Right atrium auricular region (tissue), 2 donors: ENCODE results near the gene CYTH2. TPM values are rescaled to one million over a fixed set of nuclear protein-coding genes. Genes with fewer than 3 reads are reported as not detected.

ENCODE experiments used
- DNase-seq: peaks from one replicate; pipeline ENCODE4 v3.0.0-alpha.2; 2019; ENCODE audit warnings: low spot score
- H3K27ac ChIP-seq, 2 donors: fragments of 200-600 bp; sonication (generic); 1 replicate in 1 of 2; 2 replicates in 1 of 2; pipeline ENCODE4 v1.5.1; 2016 to 2019
- H3K27me3 ChIP-seq, 2 donors: fragments of 200-600 bp; sonication (generic); one replicate each; pipeline versions ENCODE4 v1.5.1 to v1.6.0; 2017 to 2019
- H3K36me3 ChIP-seq: fragments of 200-600 bp; sonication (generic); one replicate; pipeline ENCODE4 v1.5.1; 2016
- H3K4me1 ChIP-seq, 2 donors: fragments of 200-600 bp; sonication (generic); one replicate each; pipeline versions ENCODE4 v1.5.1 to v1.6.0; 2017 to 2019
- H3K4me3 ChIP-seq, 2 donors: fragments of 200-600 bp; sonication (generic); 1 replicate in 1 of 2; 2 replicates in 1 of 2; pipeline ENCODE4 v1.5.1; 2017 to 2019; ENCODE audit warnings: mild to moderate bottlenecking in 1 of 2, moderate library complexity in 1 of 2
- H3K9me3 ChIP-seq, 2 donors: fragments of 200-600 bp; sonication (generic); one replicate each; pipeline ENCODE4 v1.5.1; 2019
- CTCF ChIP-seq, 2 donors: fragments of 200-600 bp; sonication (generic); IDR thresholded peaks; one replicate each; pipeline ENCODE4 v1.5.1; 2019; ENCODE audit warnings: antibody characterized with exemption in 2 of 2
- total RNA-seq, 2 donors: library from RNA; depleted of rRNA; stranded (reverse); fragments of >200 nt; gene quantifications; one replicate each; pipeline ENCODE4 v1.1.0, GENCODE V29; 2016

CYTH2 gene
- total RNA-seq, 2 donors from 2014 or later: 13.3 to 22.5 TPM

GRCh38 chr19:48444129-48444935 is 24.8 kb upstream of the CYTH2 start:
- Histone ChIP-seq H3K4me1 (peaks cover 0 to 27% of the 10 kb centered on the region in 2 donors), H3K27me3 (peaks cover 0 to 4% of the 10 kb centered on the region in 2 donors), H3K36me3 (peaks cover 18% of the 10 kb centered on the region), H3K9me3 (no peaks in the 10 kb centered on the region), H3K27ac (peak overlapping the region; percentile 87 to 90), H3K4me3 (peak overlapping the region; percentile 95 to 97)
- TF ChIP-seq CTCF (IDR thresholded peaks at IDR 0.05): no peak
- DNase-seq: no peak

GRCh38 chr19:48444936-48445200 is 24.3 kb upstream of the CYTH2 start:
- Histone ChIP-seq H3K4me3 (peak overlapping the region; percentile 95 to 97), H3K27me3 (peaks cover 0 to 4% of the 10 kb centered on the region in 2 donors), H3K9me3 (no peaks in the 10 kb centered on the region), H3K27ac (peak overlapping the region; percentile 87 to 90), H3K36me3 (peaks cover 23% of the 10 kb centered on the region), H3K4me1 (peaks cover 0 to 27% of the 10 kb centered on the region in 2 donors)
- DNase-seq: no peak
- TF ChIP-seq CTCF (IDR thresholded peaks at IDR 0.05): no peak

- H3K4me3 ChIP-seq: peak overlapping the region; percentile 95 to 97
- TF ChIP-seq CTCF (IDR thresholded peaks at IDR 0.05): peak; percentile 26 to 57
- H3K27ac ChIP-seq: peak overlapping the region; percentile 87 to 90
- peaks cover 26% of the 10 kb centered on the region for H3K36me3 ChIP-seq
- no peaks in the 10 kb centered on the region for H3K9me3 ChIP-seq
- peak; percentile 71 for DNase-seq
- H3K4me1 ChIP-seq: peaks cover 0 to 27% of the 10 kb centered on the region in 2 donors
- H3K27me3 ChIP-seq: peaks cover 0 to 4% of the 10 kb centered on the region in 2 donors
Observed at GRCh38 chr19:48445256-48445605, 23.9 kb upstream of the CYTH2 start.

- Histone ChIP-seq H3K9me3 (no peaks in the 10 kb centered on the region), H3K4me1 (peaks cover 0 to 27% of the 10 kb centered on the region in 2 donors), H3K4me3 (peak within 1 kb of the TSS; percentile 95 to 97), H3K36me3 (peaks cover 32% of the 10 kb centered on the region), H3K27me3 (peaks cover 0 to 4% of the 10 kb centered on the region in 2 donors), H3K27ac (peak within 1 kb of the TSS; percentile 87 to 90)
- no peak for TF ChIP-seq CTCF (IDR thresholded peaks at IDR 0.05)
- peak; percentile 93 for DNase-seq
Observed at GRCh38 chr19:48445606-48446481, 23.3 kb upstream of the CYTH2 start, which contains the start of gene GRWD1. GRWD1 (plus strand) TSS chr19:48445983; CDS start chr19:48446006, 23 bp downstream.

- Histone ChIP-seq H3K27me3 (peaks cover 0 to 4% of the 10 kb centered on the region in 2 donors), H3K27ac (peak overlapping the region; percentile 87 to 90), H3K36me3 (peaks cover 40% of the 10 kb centered on the region), H3K4me3 (peak overlapping the region; percentile 95 to 97), H3K4me1 (peaks cover 0 to 27% of the 10 kb centered on the region in 2 donors), H3K9me3 (no peaks in the 10 kb centered on the region)
- DNase-seq: no peak
- no peak for TF ChIP-seq CTCF (IDR thresholded peaks at IDR 0.05)
Observed at GRCh38 chr19:48446579-48446978, 22.6 kb upstream of the CYTH2 start.
